Activated CD8-positive, alpha-beta T cell treated with anti-CD3 and anti-CD28 coated beads for 36 hours (primary cell): ENCODE measurements around the gene NEO1. TPM values are rescaled to one million over a fixed set of nuclear protein-coding genes. Genes with fewer than 3 reads are reported as not detected.

ENCODE experiments used
- ATAC-seq: fragments of 200-7000 bp; cut with Tn5 transposase; one replicate; pipeline ENCODE4 v1.10.0; 2021; ENCODE audit warnings: mild to moderate bottlenecking, moderate library complexity
- CTCF ChIA-PET: fragments of 350-600 bp; sonication (Branson Sonifier 250); formaldehyde crosslinking; loops from one replicate; lab custom pipeline; 2021; ENCODE audit warnings: antibody characterized with exemption; lab: Charles Lee
- POLR2A ChIA-PET: fragments of 350-600 bp; sonication (Branson Sonifier 250); formaldehyde crosslinking; loops from one replicate; lab custom pipeline; 2021; ENCODE audit warnings: antibody characterized with exemption; lab: Charles Lee
- DNase-seq: peaks from one replicate; pipeline ENCODE4 v3.0.0-alpha.2; 2020
- H3K27ac Mint-ChIP-seq: one replicate; pipeline ENCODE4 v1.8.0; 2021; ENCODE audit warnings: mild to moderate bottlenecking, mixed read lengths
- H3K27me3 Mint-ChIP-seq: one replicate; pipeline ENCODE4 v1.8.0; 2021; ENCODE audit warnings: mixed read lengths
- H3K36me3 Mint-ChIP-seq: one replicate; pipeline ENCODE4 v1.8.0; 2021; ENCODE audit warnings: low read depth, mixed read lengths
- H3K4me1 Mint-ChIP-seq: one replicate; pipeline ENCODE4 v1.8.0; 2021; ENCODE audit warnings: low read depth, mixed read lengths
- H3K4me3 Mint-ChIP-seq: one replicate; pipeline ENCODE4 v1.8.0; 2021; ENCODE audit warnings: mild to moderate bottlenecking, moderate library complexity, mixed read lengths
- H3K9me3 Mint-ChIP-seq: one replicate; pipeline ENCODE4 v1.8.0; 2021; ENCODE audit warnings: mixed read lengths
- intact Hi-C: fragments of 100-400 bp; cut with micrococcal nuclease; formaldehyde crosslinking; loops from one replicate; pipeline ENCODE4 v1.10.0; 2022
- total RNA-seq, 2 experiments: library from RNA; stranded (reverse); gene quantifications; one replicate each; pipeline ENCODE4 v1.2.3, GENCODE V29; 2021
- TF ChIP-seq, protein P1 (sequence below): fragments of 200-600 bp; IDR thresholded peaks from one replicate; pipeline ENCODE4 v1.8.0; 2022; ENCODE audit warnings: antibody characterized with exemption, mild to moderate bottlenecking

NEO1 gene
- total RNA-seq, 2 experiments from 2014 or later: 2.8 to 3.1 TPM

DNA sequence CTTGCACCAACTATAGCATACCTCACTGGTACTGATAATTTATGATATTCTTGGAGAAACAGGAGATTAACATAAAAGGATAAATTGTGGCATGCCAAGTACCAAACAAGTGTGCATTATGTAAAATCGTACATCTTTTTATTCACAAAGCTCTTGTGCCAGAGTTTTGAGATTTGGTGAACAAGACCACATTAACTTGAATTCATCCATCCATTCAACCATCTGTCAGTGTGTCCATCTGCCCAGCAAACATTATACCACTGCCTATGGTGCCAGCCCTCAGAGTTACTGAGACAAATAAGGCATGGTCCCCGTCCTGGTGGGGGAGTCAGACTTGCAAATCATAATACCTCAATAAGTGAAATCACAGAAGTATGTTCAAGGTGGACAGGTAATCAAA, 17.0 kb upstream of the NEO1 start:
- peaks cover 17% of the 10 kb centered on the region for H3K27me3 Mint-ChIP-seq
- POLR2A ChIA-PET: no interaction called here
- CTCF ChIA-PET: no interaction called here
- no peak for ATAC-seq
- no peak overlapping the region for H3K4me3 Mint-ChIP-seq
- DNase-seq: no peak
- no peaks in the 10 kb centered on the region for H3K4me1 Mint-ChIP-seq
- no peaks in the 10 kb centered on the region for H3K9me3 Mint-ChIP-seq
- H3K36me3 Mint-ChIP-seq: no peaks in the 10 kb centered on the region
- intact Hi-C loops: no loop called here
- H3K27ac Mint-ChIP-seq: no peak overlapping the region
- TF ChIP-seq, protein P1, sequence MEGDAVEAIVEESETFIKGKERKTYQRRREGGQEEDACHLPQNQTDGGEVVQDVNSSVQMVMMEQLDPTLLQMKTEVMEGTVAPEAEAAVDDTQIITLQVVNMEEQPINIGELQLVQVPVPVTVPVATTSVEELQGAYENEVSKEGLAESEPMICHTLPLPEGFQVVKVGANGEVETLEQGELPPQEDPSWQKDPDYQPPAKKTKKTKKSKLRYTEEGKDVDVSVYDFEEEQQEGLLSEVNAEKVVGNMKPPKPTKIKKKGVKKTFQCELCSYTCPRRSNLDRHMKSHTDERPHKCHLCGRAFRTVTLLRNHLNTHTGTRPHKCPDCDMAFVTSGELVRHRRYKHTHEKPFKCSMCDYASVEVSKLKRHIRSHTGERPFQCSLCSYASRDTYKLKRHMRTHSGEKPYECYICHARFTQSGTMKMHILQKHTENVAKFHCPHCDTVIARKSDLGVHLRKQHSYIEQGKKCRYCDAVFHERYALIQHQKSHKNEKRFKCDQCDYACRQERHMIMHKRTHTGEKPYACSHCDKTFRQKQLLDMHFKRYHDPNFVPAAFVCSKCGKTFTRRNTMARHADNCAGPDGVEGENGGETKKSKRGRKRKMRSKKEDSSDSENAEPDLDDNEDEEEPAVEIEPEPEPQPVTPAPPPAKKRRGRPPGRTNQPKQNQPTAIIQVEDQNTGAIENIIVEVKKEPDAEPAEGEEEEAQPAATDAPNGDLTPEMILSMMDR: no peak

DNA sequence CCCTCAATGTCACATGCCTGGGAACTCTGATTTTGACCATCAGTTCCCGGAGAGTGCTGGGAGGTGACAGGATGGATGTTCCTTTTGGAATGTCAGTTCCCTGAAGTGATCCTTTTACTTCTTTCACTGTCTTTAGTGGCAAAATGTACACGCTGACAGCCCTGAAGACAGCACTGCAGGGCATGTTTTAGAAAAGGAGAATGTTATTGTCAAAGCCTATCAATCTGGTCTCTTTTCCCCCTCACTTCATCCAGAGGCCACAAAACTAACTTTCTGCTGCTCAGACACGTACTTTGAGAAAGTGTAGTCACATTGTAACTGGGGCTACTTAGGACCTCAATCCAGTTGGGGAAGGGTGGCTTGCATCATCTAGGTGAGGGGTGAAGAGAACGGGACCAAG, 14.0 kb upstream of the NEO1 start:
- peaks cover 14% of the 10 kb centered on the region for H3K27me3 Mint-ChIP-seq
- DNase-seq: no peak
- CTCF ChIA-PET: no interaction called here

GRCh38 chr15:73046073-73046472, 6.2 kb upstream of the NEO1 start:
- peaks cover 2% of the 10 kb centered on the region for H3K4me1 Mint-ChIP-seq
- H3K9me3 Mint-ChIP-seq: no peaks in the 10 kb centered on the region
- H3K27ac Mint-ChIP-seq: no peak overlapping the region
- CTCF ChIA-PET: no interaction called here
- no peaks in the 10 kb centered on the region for H3K36me3 Mint-ChIP-seq
- intact Hi-C loops: no loop called here
- TF ChIP-seq, protein P1: no peak
- ATAC-seq (no peak), DNase-seq (no peak)
- peaks cover 20% of the 10 kb centered on the region for H3K27me3 Mint-ChIP-seq
- POLR2A ChIA-PET: interaction anchor here (0.6 kb wide), 1 partner anchor 48 kb away, joined by 3 read pairs; no protein-coding TSS in a partner anchor
- no peak overlapping the region for H3K4me3 Mint-ChIP-seq

More for the DNA sequence above, 14.0 kb upstream of the NEO1 start:
- Mint-ChIP-seq H3K36me3 (no peaks in the 10 kb centered on the region), H3K9me3 (no peaks in the 10 kb centered on the region), H3K27ac (no peak overlapping the region), H3K4me3 (no peak overlapping the region), H3K4me1 (no peaks in the 10 kb centered on the region)
- no peak for ATAC-seq
- POLR2A ChIA-PET: no interaction called here
- intact Hi-C loops: no loop called here
- TF ChIP-seq, protein P1: no peak

- ATAC-seq (no peak), DNase-seq (no peak)
- no peak overlapping the region for H3K4me3 Mint-ChIP-seq
- no peaks in the 10 kb centered on the region for H3K9me3 Mint-ChIP-seq
- peaks cover 2% of the 10 kb centered on the region for H3K4me1 Mint-ChIP-seq
- ChIA-PET POLR2A (interaction anchor here (0.7 kb wide), 1 partner anchor 331 kb away, joined by 3 read pairs; no protein-coding TSS in a partner anchor), CTCF (no interaction called here)
- intact Hi-C loops: no loop called here
- H3K27ac Mint-ChIP-seq: no peak overlapping the region
- H3K36me3 Mint-ChIP-seq: no peaks in the 10 kb centered on the region
- H3K27me3 Mint-ChIP-seq: peaks cover 21% of the 10 kb centered on the region
- TF ChIP-seq, protein P1: no peak
Measured at GRCh38 chr15:73047882-73048281, 4.4 kb upstream of the NEO1 start.

DNA sequence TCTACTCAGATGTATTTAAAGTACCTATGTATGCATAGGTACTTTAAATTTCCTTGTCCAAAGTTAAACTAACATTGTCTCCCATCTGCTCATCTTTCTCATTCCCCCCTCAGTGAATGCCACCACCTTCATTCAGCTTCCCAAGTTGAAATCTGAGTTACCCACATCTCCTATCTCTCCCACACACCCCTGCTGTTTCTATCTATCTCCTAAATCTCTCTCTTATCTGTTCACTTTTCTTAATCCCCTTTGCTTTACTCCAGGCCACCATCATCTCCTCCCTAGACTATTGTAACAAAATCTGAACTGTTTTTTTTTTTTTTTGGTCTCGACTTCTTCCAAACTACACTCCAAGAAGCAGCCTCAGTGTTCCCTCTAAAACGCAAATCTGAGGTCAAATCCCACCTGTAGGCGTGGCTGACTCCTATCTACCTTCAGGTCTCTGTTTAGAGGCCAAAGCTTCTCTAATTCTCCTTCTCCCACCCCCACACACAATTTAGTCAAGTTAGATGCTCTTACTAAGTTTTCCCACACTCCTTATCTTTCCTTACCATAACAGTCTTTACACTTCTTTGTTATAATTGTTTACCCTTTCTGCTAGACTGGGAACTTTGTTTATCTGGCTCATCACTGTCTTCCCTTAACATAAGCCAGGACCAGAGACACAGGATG, 3.5 kb upstream of the NEO1 start:
- Mint-ChIP-seq H3K4me1 (peaks cover 8% of the 10 kb centered on the region), H3K27ac (no peak overlapping the region), H3K27me3 (peaks cover 28% of the 10 kb centered on the region), H3K4me3 (no peak overlapping the region), H3K36me3 (no peaks in the 10 kb centered on the region), H3K9me3 (no peaks in the 10 kb centered on the region)
- no peak for ATAC-seq
- CTCF ChIA-PET: no interaction called here
- intact Hi-C loops: no loop called here
- POLR2A ChIA-PET: no interaction called here
- DNase-seq: no peak
- TF ChIP-seq, protein P1: no peak
